Naive B cell (primary cell): ENCODE measurements around the gene NDST3. TPM values are rescaled to one million over a fixed set of nuclear protein-coding genes. Genes with fewer than 3 reads are reported as not detected.

Source experiments
- ATAC-seq, 2 donors: fragments of 150-1000 bp; cut with Tn5 transposase; 2 replicates each; pipeline ENCODE4 v1.10.0; 2021; ENCODE audit warnings: low read depth in 2 of 2, mild to moderate bottlenecking in 2 of 2, moderate library complexity in 2 of 2
- DNase-seq: peaks from one replicate; pipeline ENCODE4 v3.0.0; 2022
- H3K27ac Mint-ChIP-seq, 6 donors: one replicate each; pipeline ENCODE4 v1.8.0; 2020 to 2022; ENCODE audit warnings: mild to moderate bottlenecking in 6 of 6, mixed read lengths in 6 of 6, moderate library complexity in 5 of 6, inconsistent platforms in 2 of 6
- H3K27me3 Mint-ChIP-seq, 3 donors: one replicate each; pipeline ENCODE4 v1.8.0; 2021 to 2022; ENCODE audit warnings: mixed read lengths in 3 of 3, mild to moderate bottlenecking in 1 of 3
- H3K36me3 Mint-ChIP-seq, 2 donors: one replicate each; pipeline ENCODE4 v1.8.0; 2020 to 2022; ENCODE audit warnings: mixed read lengths in 2 of 2, inconsistent platforms in 1 of 2, mild to moderate bottlenecking in 1 of 2
- H3K4me1 Mint-ChIP-seq, 3 donors: one replicate each; pipeline ENCODE4 v1.8.0; 2020 to 2022; ENCODE audit warnings: mixed read lengths in 3 of 3, inconsistent platforms in 1 of 3, mild to moderate bottlenecking in 1 of 3, moderate library complexity in 1 of 3
- H3K4me3 Mint-ChIP-seq, 8 donors: one replicate each; pipeline ENCODE4 v1.8.0; 2020 to 2022; ENCODE audit warnings: mild to moderate bottlenecking in 8 of 8, mixed read lengths in 8 of 8, moderate library complexity in 8 of 8, inconsistent platforms in 2 of 8
- H3K9me3 Mint-ChIP-seq, 7 donors: one replicate each; pipeline ENCODE4 v1.8.0; 2020 to 2022; ENCODE audit warnings: mixed read lengths in 7 of 7, mild to moderate bottlenecking in 5 of 7, inconsistent platforms in 2 of 7, moderate library complexity in 1 of 7
- polyA plus RNA-seq, 6 donors: library from polyadenylated mRNA; unstranded; fragments of 300-500 nt; fragmentation: Illumina TruSeq; gene quantifications; one replicate each; pipeline ENCODE4 v1.2.3, GENCODE V29; 2021; ENCODE audit warnings: low read depth in 6 of 6

NDST3 gene
- polyA plus RNA-seq, 6 donors from 2014 or later: not detected

DNA sequence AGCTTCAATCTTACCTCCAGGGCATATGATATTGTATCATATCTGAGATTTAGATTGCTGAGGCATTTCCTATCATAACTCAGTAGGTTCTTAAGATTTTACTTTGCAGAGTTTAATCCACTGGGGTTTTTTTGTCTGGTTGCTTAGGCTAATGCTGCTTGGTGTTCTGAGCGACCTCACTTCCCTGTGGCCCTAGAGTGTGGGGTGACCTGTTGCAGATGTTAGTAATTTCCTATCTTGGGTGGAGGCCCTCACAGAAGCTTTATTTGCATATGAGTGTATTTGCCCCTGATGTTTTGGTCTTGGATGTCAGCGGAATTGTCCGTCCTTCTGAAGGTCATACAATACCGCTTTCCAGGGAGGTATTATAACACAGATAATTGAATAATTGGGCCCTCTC lies 137.1 kb downstream of the NDST3 start:
- Mint-ChIP-seq H3K9me3 (peaks cover 0 to 17% (median 5%) of the 10 kb centered on the region in 7 donors), H3K4me1 (no peaks in the 10 kb centered on the region), H3K27ac (no peak overlapping the region), H3K36me3 (no peaks in the 10 kb centered on the region), H3K27me3 (peaks cover 0 to 4% (median 0%) of the 10 kb centered on the region in 3 donors), H3K4me3 (no peak overlapping the region)
- DNase-seq (no peak), ATAC-seq (no peak)

DNA sequence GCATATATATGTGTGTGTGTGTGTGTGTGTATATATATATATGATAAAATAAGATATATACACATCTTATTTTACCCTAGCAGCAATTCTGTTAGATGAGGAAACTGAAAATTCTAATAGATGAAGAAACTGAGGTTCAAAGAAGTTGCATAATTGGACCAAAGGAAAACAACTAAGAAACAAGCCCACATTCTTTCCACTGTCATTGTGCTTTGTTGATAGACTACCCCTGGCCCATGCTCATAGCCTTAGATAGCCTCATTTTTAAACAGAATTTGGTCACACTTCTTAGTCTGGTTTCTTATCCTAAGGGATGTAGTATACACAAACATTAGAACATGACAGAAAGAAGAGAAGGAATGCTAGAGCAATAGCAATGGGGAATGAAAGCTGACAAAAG lies 138.8 kb downstream of the NDST3 start:
- Mint-ChIP-seq H3K27me3 (peaks cover 0 to 4% (median 0%) of the 10 kb centered on the region in 3 donors), H3K9me3 (peaks cover 0 to 5% (median 0%) of the 10 kb centered on the region in 7 donors), H3K4me3 (no peak overlapping the region), H3K27ac (no peak overlapping the region), H3K4me1 (no peaks in the 10 kb centered on the region), H3K36me3 (no peaks in the 10 kb centered on the region)
- ATAC-seq (no peak), DNase-seq (no peak)

GRCh38 chr4:118173956-118174725 lies 139.9 kb downstream of the NDST3 start:
- ATAC-seq (no peak), DNase-seq (no peak)
- H3K9me3 Mint-ChIP-seq: no peaks in the 10 kb centered on the region
- no peaks in the 10 kb centered on the region for H3K36me3 Mint-ChIP-seq
- no peak overlapping the region for H3K27ac Mint-ChIP-seq
- H3K4me3 Mint-ChIP-seq: no peak overlapping the region
- H3K27me3 Mint-ChIP-seq: peaks cover 0 to 4% (median 0%) of the 10 kb centered on the region in 3 donors
- H3K4me1 Mint-ChIP-seq: no peaks in the 10 kb centered on the region

DNA sequence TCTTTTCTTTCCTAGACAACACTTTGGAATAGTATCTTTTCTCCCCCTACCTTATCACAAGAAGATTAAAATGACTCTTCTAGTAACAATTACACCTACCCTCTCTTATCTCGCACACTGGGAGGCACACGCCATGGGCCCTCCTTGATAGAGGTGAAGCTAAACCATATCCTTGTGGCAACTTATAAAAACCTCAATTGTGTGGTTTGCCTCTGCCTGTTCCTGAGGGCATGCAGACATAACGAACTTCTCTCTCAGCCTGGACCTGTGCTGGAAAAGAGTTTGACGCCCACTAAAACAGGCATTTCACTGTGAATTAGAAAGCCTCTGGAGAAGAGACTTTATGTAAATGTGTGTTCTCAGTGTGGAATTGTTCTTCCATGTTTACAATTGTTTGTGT lies 141.2 kb downstream of the NDST3 start:
- Mint-ChIP-seq H3K27ac (no peak overlapping the region), H3K4me1 (no peaks in the 10 kb centered on the region), H3K36me3 (no peaks in the 10 kb centered on the region), H3K9me3 (no peaks in the 10 kb centered on the region), H3K27me3 (peaks cover 0 to 4% (median 0%) of the 10 kb centered on the region in 3 donors), H3K4me3 (no peak overlapping the region)
- no peak for ATAC-seq
- no peak for DNase-seq

DNA sequence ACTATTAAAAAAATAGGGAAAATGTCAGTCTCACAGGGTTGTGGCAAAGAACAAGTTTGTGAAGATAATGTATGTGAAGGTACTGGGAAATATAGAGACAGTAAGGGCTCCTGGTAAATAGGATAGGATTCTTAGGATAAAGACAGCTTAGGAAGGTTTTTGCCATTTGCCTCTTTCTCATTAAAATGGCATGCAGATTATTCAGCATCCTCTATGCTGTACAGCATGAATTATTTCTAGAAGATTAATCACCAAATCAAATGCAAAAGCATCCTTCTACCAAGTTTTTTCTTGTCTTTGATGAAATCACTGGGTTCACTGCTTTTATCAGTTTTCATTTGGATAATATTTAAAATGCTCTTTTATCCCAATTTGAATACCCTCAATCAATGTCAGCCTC lies 142.8 kb downstream of the NDST3 start:
- no peak overlapping the region for H3K4me3 Mint-ChIP-seq
- no peak overlapping the region for H3K27ac Mint-ChIP-seq
- DNase-seq (no peak), ATAC-seq (no peak)
- no peaks in the 10 kb centered on the region for H3K4me1 Mint-ChIP-seq
- H3K36me3 Mint-ChIP-seq: no peaks in the 10 kb centered on the region
- H3K9me3 Mint-ChIP-seq: no peaks in the 10 kb centered on the region
- peaks cover 0 to 4% (median 0%) of the 10 kb centered on the region in 3 donors for H3K27me3 Mint-ChIP-seq

GRCh38 chr4:118180776-118181175 lies 146.5 kb downstream of the NDST3 start:
- DNase-seq (no peak), ATAC-seq (no peak)
- no peak overlapping the region for H3K4me3 Mint-ChIP-seq
- no peaks in the 10 kb centered on the region for H3K36me3 Mint-ChIP-seq
- peaks cover 0 to 3% (median 0%) of the 10 kb centered on the region in 7 donors for H3K9me3 Mint-ChIP-seq
- H3K27me3 Mint-ChIP-seq: peaks cover 0 to 1% (median 0%) of the 10 kb centered on the region in 3 donors
- no peaks in the 10 kb centered on the region for H3K4me1 Mint-ChIP-seq
- H3K27ac Mint-ChIP-seq: no peak overlapping the region

GRCh38 chr4:118190903-118191302 lies 156.6 kb downstream of the NDST3 start:
- Mint-ChIP-seq H3K27me3 (no peaks in the 10 kb centered on the region), H3K9me3 (peaks cover 6 to 12% (median 8%) of the 10 kb centered on the region in 7 donors), H3K4me1 (no peaks in the 10 kb centered on the region), H3K27ac (no peak overlapping the region), H3K36me3 (no peaks in the 10 kb centered on the region), H3K4me3 (no peak overlapping the region)
- DNase-seq (no peak), ATAC-seq (no peak)

DNA sequence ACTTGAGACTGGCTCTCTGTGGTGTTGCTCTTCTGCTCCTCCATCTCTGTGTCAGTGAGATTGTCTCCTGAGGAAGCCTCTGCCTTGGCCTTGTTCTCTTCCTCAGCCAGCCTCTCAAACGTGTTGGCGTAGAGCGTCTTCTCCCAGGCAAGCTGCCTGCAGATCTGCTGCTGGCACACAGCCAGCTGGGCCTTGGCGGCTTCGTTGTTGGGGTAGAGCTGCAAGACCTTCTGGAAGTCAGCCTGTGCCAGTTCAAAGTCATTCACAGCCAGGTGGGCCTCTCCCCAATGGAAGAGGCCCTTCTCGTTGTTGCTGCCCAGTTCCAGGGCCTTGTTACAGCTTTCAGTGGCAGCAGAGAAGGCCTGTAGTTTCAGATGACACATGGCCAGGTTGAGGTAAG lies 159.1 kb downstream of the NDST3 start:
- no peaks in the 10 kb centered on the region for H3K36me3 Mint-ChIP-seq
- no peak for ATAC-seq
- H3K27me3 Mint-ChIP-seq: no peaks in the 10 kb centered on the region
- DNase-seq: no peak
- no peak overlapping the region for H3K27ac Mint-ChIP-seq
- no peak overlapping the region for H3K4me3 Mint-ChIP-seq
- H3K4me1 Mint-ChIP-seq: no peaks in the 10 kb centered on the region
- peaks cover 6 to 28% (median 8%) of the 10 kb centered on the region in 7 donors for H3K9me3 Mint-ChIP-seq

DNA sequence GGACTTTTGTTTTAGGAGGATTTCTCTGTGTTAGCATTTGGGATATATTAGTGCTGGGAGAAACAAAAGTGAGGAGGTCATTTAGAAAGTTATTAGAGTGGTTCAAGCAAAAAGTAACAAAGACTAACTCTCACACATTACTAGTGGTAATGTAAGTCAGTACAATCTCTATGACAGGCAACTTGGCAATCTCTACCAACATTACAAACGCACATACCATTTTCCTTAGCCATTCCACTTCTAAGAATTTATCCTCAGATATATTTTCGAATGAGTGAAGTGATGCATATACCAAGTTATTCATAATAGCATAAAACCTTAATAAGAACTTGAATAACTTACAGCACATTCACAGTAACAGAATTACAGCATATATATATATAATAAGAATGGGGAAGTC lies 172.3 kb downstream of the NDST3 start:
- Mint-ChIP-seq H3K27me3 (peaks cover 4 to 16% (median 5%) of the 10 kb centered on the region in 3 donors), H3K9me3 (peaks cover 4 to 28% (median 9%) of the 10 kb centered on the region in 7 donors), H3K27ac (no peak overlapping the region)

GRCh38 chr4:118213101-118213500 lies 178.8 kb downstream of the NDST3 start:
- Mint-ChIP-seq H3K4me1 (no peaks in the 10 kb centered on the region), H3K27ac (no peak overlapping the region), H3K36me3 (no peaks in the 10 kb centered on the region), H3K4me3 (no peak overlapping the region), H3K9me3 (no peaks in the 10 kb centered on the region), H3K27me3 (peaks cover 0 to 8% (median 5%) of the 10 kb centered on the region in 3 donors)
- ATAC-seq: no peak
- DNase-seq: no peak

More for the DNA sequence above, 172.3 kb downstream of the NDST3 start:
- ATAC-seq (no peak), DNase-seq (no peak)
- Mint-ChIP-seq H3K4me1 (no peaks in the 10 kb centered on the region), H3K4me3 (no peak overlapping the region), H3K36me3 (no peaks in the 10 kb centered on the region)

GRCh38 chr4:118215826-118216225 lies 181.5 kb downstream of the NDST3 start:
- Mint-ChIP-seq H3K27me3 (peaks cover 0 to 6% (median 0%) of the 10 kb centered on the region in 3 donors), H3K9me3 (no peaks in the 10 kb centered on the region), H3K4me3 (no peak overlapping the region)

DNA sequence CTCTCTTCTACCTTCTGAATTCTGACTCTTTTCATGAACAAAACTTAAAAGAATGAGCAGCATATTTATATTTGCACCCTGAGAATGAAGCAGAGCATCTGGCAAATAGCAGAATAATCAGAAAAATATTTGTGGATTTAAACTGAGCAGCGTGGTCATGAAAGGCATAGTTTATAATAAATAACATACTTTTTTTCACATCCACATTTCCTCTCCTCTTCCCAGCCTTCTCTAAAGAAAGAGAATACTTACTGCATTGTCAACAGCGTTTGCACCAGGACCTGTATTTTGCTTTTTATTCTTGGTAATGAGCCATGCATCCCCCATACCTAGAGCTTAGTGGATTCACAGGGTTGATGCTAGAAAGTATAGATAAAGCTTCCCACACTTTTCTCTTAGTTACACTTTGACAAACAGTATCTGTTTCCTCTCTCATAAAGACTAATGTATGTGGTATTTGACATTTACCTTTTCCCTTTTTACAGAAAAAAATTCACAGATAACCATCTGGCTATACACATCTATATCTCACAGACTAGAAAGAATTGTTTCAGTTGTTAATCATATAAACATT lies 187.0 kb downstream of the NDST3 start:
- no peak overlapping the region for H3K4me3 Mint-ChIP-seq
- DNase-seq (no peak), ATAC-seq (no peak)

More at GRCh38 chr4:118215826-118216225, 181.5 kb downstream of the NDST3 start:
- ATAC-seq: no peak
- Mint-ChIP-seq H3K27ac (no peak overlapping the region), H3K36me3 (no peaks in the 10 kb centered on the region), H3K4me1 (no peaks in the 10 kb centered on the region)
- no peak for DNase-seq

DNA sequence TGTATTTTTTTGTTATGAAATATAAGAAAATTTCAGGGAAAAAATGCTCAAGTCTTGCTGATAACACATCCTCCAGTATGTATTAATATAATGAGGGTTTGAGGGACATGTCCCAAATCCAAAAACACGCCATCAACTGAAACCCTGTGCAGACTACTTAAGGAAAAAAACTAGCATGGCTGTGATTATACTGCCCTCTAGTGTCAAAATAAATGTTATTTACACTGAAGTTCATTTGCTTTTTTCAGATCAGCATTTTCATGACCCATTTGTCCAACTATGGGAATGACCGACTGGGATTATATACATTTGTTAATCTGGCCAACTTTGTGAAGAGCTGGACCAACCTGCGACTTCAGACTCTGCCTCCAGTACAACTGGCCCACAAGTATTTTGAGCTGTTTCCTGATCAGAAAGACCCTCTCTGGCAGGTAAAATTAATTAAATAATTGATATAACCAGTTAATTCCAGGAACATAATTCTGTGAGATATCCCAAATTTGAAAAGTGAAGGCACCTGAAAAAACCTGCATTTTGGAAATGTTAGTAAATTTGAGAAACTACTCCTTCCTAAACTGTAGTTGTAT lies 190.1 kb downstream of the NDST3 start:
- ATAC-seq (no peak), DNase-seq (peak; percentile 16)
- H3K4me3 Mint-ChIP-seq: no peak overlapping the region
- peaks cover 0 to 2% (median 0%) of the 10 kb centered on the region in 3 donors for H3K27me3 Mint-ChIP-seq
- H3K27ac Mint-ChIP-seq: peak overlapping the region in 1 of 6 donors; percentile 46
- no peaks in the 10 kb centered on the region for H3K36me3 Mint-ChIP-seq
- H3K9me3 Mint-ChIP-seq: no peaks in the 10 kb centered on the region
- no peaks in the 10 kb centered on the region for H3K4me1 Mint-ChIP-seq

More for the DNA sequence above, 187.0 kb downstream of the NDST3 start:
- no peaks in the 10 kb centered on the region for H3K9me3 Mint-ChIP-seq
- no peaks in the 10 kb centered on the region for H3K4me1 Mint-ChIP-seq
- peaks cover 0 to 6% (median 0%) of the 10 kb centered on the region in 3 donors for H3K27me3 Mint-ChIP-seq
- no peak overlapping the region for H3K27ac Mint-ChIP-seq
- no peaks in the 10 kb centered on the region for H3K36me3 Mint-ChIP-seq

GRCh38 chr4:118225511-118225910 lies 191.2 kb downstream of the NDST3 start:
- ATAC-seq (no peak), DNase-seq (no peak)
- Mint-ChIP-seq H3K4me3 (no peak overlapping the region), H3K36me3 (no peaks in the 10 kb centered on the region), H3K27ac (no peak overlapping the region), H3K27me3 (no peaks in the 10 kb centered on the region), H3K9me3 (no peaks in the 10 kb centered on the region), H3K4me1 (no peaks in the 10 kb centered on the region)
